HG03045 (cell line): Measurements from ENCODE around the gene CBR1.
"Not testable (repeated sequence)": the region's sequence is repeated elsewhere in the genome, so short reads cannot be mapped to it uniquely, and the experiment has no call there.

ENCODE experiments used
- ATAC-seq: cut with Tn5 transposase; IDR thresholded peaks from one replicate; pipeline ENCODE4 v1.9.1; 2021; ENCODE audit warnings: mild to moderate bottlenecking, moderate library complexity; ENCODE audit not compliant: unreplicated experiment

The CBR1 gene

DNA sequence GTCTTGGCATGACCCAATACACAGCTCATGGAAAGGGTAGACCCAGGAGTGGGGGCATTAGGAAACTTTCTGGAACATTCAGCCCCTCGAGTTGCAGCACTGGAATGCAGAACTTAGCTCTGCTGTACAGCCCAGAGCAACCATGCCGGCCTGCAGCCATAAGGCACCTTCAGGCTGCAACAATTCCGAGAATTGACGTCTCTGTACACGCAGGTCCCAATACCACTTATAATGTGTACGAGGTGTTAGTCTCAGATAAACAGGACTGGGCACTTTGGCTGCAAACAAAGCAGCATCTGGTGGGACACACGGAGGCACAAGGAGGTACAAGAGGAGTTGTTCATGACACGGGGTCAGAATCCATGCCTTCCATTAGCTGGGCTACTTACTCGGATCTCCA is 7.9 kb downstream of the CBR1 start:
- no peak for ATAC-seq

DNA sequence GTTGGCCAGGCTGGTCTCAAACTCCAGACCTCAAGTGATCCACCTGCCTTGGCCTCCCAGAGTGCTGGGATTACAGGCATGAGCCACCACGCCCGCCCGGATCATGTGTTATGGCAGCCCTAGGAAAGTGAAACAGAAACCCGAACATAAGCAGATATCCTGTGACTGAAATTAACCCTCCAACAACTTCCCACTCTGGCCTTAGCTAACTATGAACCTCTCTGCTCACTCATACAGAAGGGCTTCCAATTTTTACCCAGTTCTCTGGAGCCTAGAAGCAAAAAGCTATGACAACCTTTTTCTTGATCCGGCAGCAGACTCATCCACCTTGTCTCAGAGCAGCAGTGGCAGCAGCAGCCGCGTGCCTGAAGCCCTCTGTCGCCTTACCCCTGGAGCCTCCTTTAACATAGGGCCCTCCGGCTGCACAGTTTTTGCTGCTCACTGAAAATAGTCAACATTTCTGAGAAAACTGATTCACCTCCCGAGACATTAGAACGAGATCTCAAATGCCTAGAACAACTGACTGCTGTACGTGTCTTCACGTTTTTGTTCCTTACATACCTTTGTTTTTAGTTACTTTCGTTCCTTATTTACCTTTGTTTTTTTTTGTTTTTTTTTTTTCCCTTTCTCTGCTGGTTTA is 9.3 kb downstream of the CBR1 start:
- no peak for ATAC-seq

GRCh38 chr21:36079671-36080070 is 9.8 kb downstream of the CBR1 start:
- ATAC-seq = no peak

GRCh38 chr21:36080386-36080785 is 10.6 kb downstream of the CBR1 start:
- no peak for ATAC-seq

- no peak for ATAC-seq
These were observed 12.4 kb downstream of the CBR1 start for GRCh38 chr21:36082237-36082664.

- no peak for ATAC-seq
These were observed 17.7 kb downstream of the CBR1 start for GRCh38 chr21:36087362-36088138.

DNA sequence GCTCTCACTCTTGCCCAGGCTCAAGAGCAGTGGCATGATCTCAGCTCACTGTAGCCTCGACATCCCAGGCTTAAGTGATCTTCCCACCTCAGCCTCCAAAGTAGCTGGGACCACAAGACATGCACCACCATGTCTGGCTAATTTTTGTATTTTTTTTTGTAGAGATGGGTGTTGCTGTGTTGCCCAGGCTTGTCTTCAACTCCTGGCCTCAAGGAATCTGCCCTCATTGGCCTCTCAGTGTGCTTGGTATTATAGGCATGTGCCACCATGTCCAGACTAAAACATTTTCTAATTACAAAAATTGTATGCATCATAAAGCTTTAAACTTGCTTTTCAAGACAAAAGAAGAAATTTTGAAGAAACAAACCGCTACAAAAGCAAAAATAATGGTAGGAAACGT is 20.1 kb downstream of the CBR1 start:
- no peak for ATAC-seq

DNA sequence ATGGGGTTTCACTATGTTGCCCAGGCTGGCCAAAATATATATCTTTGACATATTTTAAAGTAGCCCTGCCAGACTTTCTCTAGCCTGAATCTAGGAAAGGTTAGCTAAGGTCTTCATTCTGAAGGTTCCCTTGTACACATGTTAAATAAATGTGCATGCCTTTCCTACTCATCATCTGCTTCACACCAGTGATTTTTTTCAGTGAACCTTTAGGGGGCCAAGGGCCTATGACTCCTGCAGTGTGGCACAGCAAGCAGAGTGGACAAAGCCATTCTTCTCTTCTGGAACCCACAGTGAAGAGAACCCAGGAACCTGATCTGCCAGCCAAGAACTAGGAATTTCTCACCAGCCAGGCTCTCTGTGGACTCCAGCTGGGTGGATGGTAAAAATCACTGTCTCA is 22.9 kb downstream of the CBR1 start:
- ATAC-seq = no peak

DNA sequence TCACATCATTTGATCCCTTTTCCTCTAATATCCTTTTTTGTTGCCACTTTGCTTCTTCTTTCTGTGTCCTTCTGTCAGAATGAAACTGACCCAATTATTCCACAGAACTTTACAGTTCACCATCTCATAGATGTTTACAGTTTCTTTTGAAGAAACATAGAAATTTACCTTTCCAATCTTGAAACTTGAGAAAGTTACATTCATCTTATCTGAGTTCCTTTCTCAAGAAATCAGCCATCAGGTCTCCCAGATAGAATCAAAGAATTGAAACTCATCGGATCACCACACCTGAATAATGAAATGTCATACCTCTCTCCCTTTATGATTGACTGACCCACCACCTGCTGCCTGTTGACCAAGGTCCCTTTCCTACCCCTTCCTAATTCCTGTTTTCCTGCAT is 23.7 kb downstream of the CBR1 start:
- no peak for ATAC-seq

- ATAC-seq = no peak
These were observed 26.8 kb downstream of the CBR1 start for GRCh38 chr21:36096398-36097290.

- ATAC-seq = no peak
These were observed 27.8 kb downstream of the CBR1 start for GRCh38 chr21:36097427-36098181.

GRCh38 chr21:36098182-36098532 is 28.3 kb downstream of the CBR1 start:
- no peak for ATAC-seq

DNA sequence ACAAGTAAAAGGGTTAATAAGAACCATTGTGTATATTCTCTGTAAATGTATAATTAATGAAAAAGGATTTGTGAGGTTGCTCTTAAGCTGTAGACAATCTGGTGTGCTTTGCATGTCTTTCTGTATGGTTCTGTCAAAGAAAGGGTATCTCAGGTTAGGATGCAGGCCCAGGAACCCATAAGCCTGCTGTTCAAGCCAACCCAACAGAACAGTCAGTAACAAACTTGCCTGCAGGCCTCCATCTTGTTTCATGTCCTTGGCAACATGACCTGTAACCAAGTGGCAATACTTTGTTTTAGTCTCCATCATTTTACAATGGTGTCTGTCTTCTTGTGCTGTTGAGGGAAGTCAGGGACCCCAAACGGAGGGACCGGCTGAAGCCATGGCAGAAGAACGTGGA is 29.2 kb downstream of the CBR1 start:
- no peak for ATAC-seq

GRCh38 chr21:36099695-36100211 is 29.9 kb downstream of the CBR1 start:
- not testable (repeated sequence) for ATAC-seq

DNA sequence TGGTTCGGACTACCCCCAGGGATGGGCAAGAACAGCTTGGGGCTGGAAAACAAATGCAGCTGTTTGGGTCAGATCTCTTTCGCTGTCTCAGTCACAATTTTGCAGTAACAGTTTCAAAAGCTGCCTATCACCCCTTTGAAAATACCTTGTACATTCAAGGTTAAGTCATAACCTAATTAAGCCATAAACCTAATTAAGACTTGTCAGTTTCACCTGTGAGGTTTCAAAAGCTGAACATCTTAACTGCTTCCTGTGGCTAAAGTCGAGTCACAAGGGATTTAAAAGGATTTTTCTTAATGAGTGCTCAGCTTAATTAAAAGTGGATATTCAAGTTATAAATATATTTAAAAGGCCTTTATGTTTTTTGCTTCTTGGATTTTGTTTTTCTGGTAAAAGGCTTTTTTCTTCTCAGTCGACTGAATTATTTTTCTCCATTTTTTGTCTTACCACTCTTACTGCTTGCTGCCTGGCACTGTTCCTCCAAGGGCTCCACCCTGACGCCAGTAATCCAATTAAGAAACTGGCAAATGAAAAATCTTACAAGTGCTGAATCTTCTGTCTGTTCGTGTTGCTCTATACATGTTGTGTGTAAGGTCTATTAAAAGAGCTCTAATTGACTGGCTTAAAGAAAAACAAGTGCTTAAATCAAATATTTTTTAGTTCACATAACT is 31.3 kb downstream of the CBR1 start:
- ATAC-seq = no peak

GRCh38 chr21:36103434-36103833 is 33.6 kb downstream of the CBR1 start:
- ATAC-seq = no peak

GRCh38 chr21:36104317-36105300 is 34.8 kb downstream of the CBR1 start:
- ATAC-seq = no peak

- no peak for ATAC-seq
These were observed 35.6 kb downstream of the CBR1 start for GRCh38 chr21:36105327-36105842.

DNA sequence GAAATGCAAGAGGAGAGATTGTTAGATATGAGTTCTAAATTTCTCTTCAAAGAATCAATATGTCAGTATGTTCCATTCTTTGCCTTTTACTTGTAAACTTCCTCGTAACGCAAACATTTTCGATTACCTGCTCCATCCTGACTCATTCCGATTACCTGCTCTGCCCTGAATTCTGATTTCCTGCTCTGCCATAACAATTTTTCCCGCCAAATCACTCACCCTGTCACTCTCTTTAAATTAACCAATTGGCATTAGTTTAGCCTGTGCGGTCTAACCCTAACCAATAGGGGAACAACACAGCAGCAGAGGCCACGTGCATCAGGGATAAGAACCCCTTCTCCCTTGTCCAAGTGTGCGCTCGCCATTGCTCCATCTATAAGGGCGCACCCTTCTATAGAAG is 40.0 kb downstream of the CBR1 start:
- no peak for ATAC-seq
